Right lobe of liver (tissue), 6 donors: ENCODE measurements around the gene PAX9. TPM values are rescaled to one million over a fixed set of nuclear protein-coding genes. Genes with fewer than 3 reads are reported as not detected.
A peak's percentile ranks its signal among the peaks of the same experiment; 100 is the strongest.

ENCODE experiments used
- ATAC-seq, 4 donors: fragments of 200-7000 bp; cut with Tn5 transposase; one replicate each; pipeline ENCODE4 v1.9.1; 2020; ENCODE audit warnings: mild to moderate bottlenecking in 4 of 4, moderate library complexity in 4 of 4
- DNase-seq, 3 donors: peaks; one replicate each; pipeline ENCODE4 v3.0.0-alpha.2; 2020
- H3K27ac ChIP-seq, 3 donors: fragments of 200-600 bp; one replicate each; pipeline ENCODE4 v1.8.0; 2022
- H3K27me3 ChIP-seq, 2 donors: fragments of 200-600 bp; one replicate each; pipeline ENCODE4 v1.8.0; 2022
- H3K36me3 ChIP-seq, 4 donors: fragments of 200-600 bp; sonication (generic) in 1 of 4; one replicate each; pipeline versions ENCODE4 v1.5.1 to v1.8.0; 2017 to 2022; ENCODE audit warnings: control low read depth in 1 of 4
- H3K4me1 ChIP-seq, 4 donors: fragments of 200-600 bp; sonication (generic) in 1 of 4; one replicate each; pipeline versions ENCODE4 v1.5.1 to v1.8.0; 2017 to 2022; ENCODE audit warnings: control low read depth in 1 of 4
- H3K4me3 ChIP-seq, 3 donors: fragments of 200-600 bp; one replicate each; pipeline ENCODE4 v1.8.0; 2022
- H3K9me3 ChIP-seq, 4 donors: fragments of 200-600 bp; sonication (generic) in 1 of 4; one replicate each; pipeline versions ENCODE4 v1.5.1 to v1.8.0; 2017 to 2022; ENCODE audit warnings: control low read depth in 1 of 4
- CTCF ChIP-seq, 4 donors: fragments of 200-600 bp in 3 of 4; fragments of 450-650 bp in 1 of 4; IDR thresholded peaks; one replicate each; pipeline versions ENCODE4 v1.5.1 to v1.8.0; 2016 to 2022; ENCODE audit warnings: antibody characterized with exemption in 4 of 4, mild to moderate bottlenecking in 2 of 4
- POLR2A ChIP-seq: fragments of 450-650 bp; IDR thresholded peaks from one replicate; pipeline ENCODE4 v1.6.1; 2017; ENCODE audit warnings: antibody characterized with exemption, mild to moderate bottlenecking
- WGBS: methylation state at CpG from one replicate; pipeline ENCODE4 v1.1.6; 2018; ENCODE audit warnings: low coverage, low lambda C conversion rate; ENCODE audit not compliant: insufficient coverage; ENCODE audit errors: missing lambda C conversion rate; 5-methylcytosine and 5-hydroxymethylcytosine counted together
- intact Hi-C, 2 donors: fragments of 100-400 bp; cut with DNase I; formaldehyde crosslinking; loops; one replicate each; pipeline versions ENCODE4 v1.11.2 to v1.14.1; 2022
- total RNA-seq, 6 experiments: library from RNA; depleted of rRNA in 2 of 6; stranded (reverse); fragments of >200 nt in 2 of 6; fragmentation: NEBNext Ultra II Directional in 3 of 6; extraction: Animal tissue kit (Norgen Biotek cat#: 25700) in 3 of 6; gene quantifications; one replicate each; pipeline versions ENCODE4 v1.1.0 to v1.2.4, GENCODE V29; 2016 to 2023
- donor health status: DM: no; HTN: yes; CAD: no.
- donor health status: DM: no; HTN: no; CAD: no.
- donor health status: DM: no; HTN: no; CAD: no.
- donor health status: DM: no; HTN: yes; CAD: no.
- donor health status: DM: no; HTN: yes; CAD: no.

The PAX9 gene
- total RNA-seq, 6 experiments from 2014 or later = not detected

GRCh38 chr14:36633580-36633979, 28.1 kb upstream of the PAX9 start:
- TF ChIP-seq POLR2A (no peak), CTCF (IDR thresholded peaks at IDR 0.05) (no peak)
- Histone ChIP-seq H3K27me3 (no peaks in the 10 kb centered on the region), H3K9me3 (no peaks in the 10 kb centered on the region), H3K27ac (no peak overlapping the region), H3K36me3 (no peaks in the 10 kb centered on the region), H3K4me3 (no peak overlapping the region), H3K4me1 (no peaks in the 10 kb centered on the region)
- 51% methylated on average over 3 of the region's 3 CpGs for WGBS
- ATAC-seq (no peak), DNase-seq (no peak)
- intact Hi-C loops = no loop called here

GRCh38 chr14:36646664-36647416, 14.8 kb upstream of the PAX9 start:
- Histone ChIP-seq H3K4me1 (peaks cover 0 to 15% (median 3%) of the 10 kb centered on the region in 4 donors), H3K9me3 (no peaks in the 10 kb centered on the region), H3K27me3 (peaks cover 16 to 41% of the 10 kb centered on the region in 2 donors), H3K27ac (no peak overlapping the region), H3K4me3 (peak overlapping the region in 1 of 3 donors; percentile 38), H3K36me3 (no peaks in the 10 kb centered on the region)
- WGBS = 16% methylated on average over 12 of the region's 55 CpGs
- no peak for TF ChIP-seq CTCF (IDR thresholded peaks at IDR 0.05)
- no peak for TF ChIP-seq POLR2A
- ATAC-seq (peak in 3 of 4 donors; percentile 21 to 42 (median 36)), DNase-seq (no peak)
- intact Hi-C loops = no loop called here

- TF ChIP-seq CTCF (IDR thresholded peaks at IDR 0.05) (no peak), POLR2A (no peak)
- WGBS = no CpG with 5 or more reads among the region's 34 CpGs
- DNase-seq = no peak
- H3K27me3 ChIP-seq = peaks cover 18 to 47% of the 10 kb centered on the region in 2 donors
- intact Hi-C loops = no loop called here
- H3K9me3 ChIP-seq = no peaks in the 10 kb centered on the region
- H3K4me1 ChIP-seq = peaks cover 0 to 15% (median 3%) of the 10 kb centered on the region in 4 donors
- H3K4me3 ChIP-seq = peak overlapping the region in 2 of 3 donors; percentile 2 to 38
- no peak overlapping the region for H3K27ac ChIP-seq
- peak in 1 of 4 donors; percentile 21 for ATAC-seq
- H3K36me3 ChIP-seq = no peaks in the 10 kb centered on the region
Observed at GRCh38 chr14:36647417-36647823, 14.2 kb upstream of the PAX9 start.

- Histone ChIP-seq H3K9me3 (no peaks in the 10 kb centered on the region), H3K4me1 (peaks cover 0 to 15% (median 3%) of the 10 kb centered on the region in 4 donors), H3K27me3 (peaks cover 23 to 50% of the 10 kb centered on the region in 2 donors), H3K4me3 (peak overlapping the region in 2 of 3 donors; percentile 2 to 38), H3K36me3 (no peaks in the 10 kb centered on the region), H3K27ac (no peak overlapping the region)
- 5% methylated on average over 31 of the region's 62 CpGs for whole genome bisulfite sequencing
- TF ChIP-seq CTCF (IDR thresholded peaks at IDR 0.05) = peak in 3 of 4 donors; percentile 34 to 51 (median 37)
- no peak for TF ChIP-seq POLR2A
- intact Hi-C loops = no loop called here
- no peak for DNase-seq
- ATAC-seq = peak; percentile 79 to 82 (median 81)
Observed at GRCh38 chr14:36647824-36648753, 13.6 kb upstream of the PAX9 start.
